GM23248 (cell line): ENCODE measurements around the gene GPR22.

Experiments
- EZH2 ChIP-seq: fragments of 200-600 bp; sonication (generic); IDR thresholded peaks from 2 replicates; pipeline ENCODE4 v1.6.1; 2018; ENCODE audit warnings: antibody characterized with exemption, mild to moderate bottlenecking; ENCODE audit not compliant: insufficient read depth, poor library complexity, severe bottlenecking
- EZH2phosphoT487 ChIP-seq: fragments of 200-600 bp; sonication (generic); IDR thresholded peaks from 2 replicates; pipeline ENCODE4 v1.6.1; 2018; ENCODE audit warnings: antibody characterized with exemption, moderate library complexity, mild to moderate bottlenecking, low read depth; ENCODE audit not compliant: insufficient read depth

DNA sequence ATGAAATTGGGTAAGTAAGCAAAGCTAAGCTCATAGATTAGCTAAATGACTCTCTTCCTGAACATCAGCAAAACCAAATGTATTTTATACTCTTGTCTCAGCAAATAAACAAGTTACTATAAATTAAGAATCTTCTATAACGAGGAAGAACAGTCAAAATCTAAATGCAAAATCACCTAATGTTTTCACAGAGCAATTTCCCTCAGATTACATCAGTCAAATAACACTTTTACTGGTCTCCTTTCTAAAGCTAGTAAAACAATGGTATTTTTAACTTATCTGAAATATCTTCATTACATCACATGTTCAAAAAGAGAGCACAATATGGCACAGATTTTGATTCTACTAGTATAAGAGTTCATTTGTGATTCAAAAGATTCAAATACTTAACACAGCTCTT is 16.5 kb upstream of the GPR22 start:
- no peak for TF ChIP-seq EZH2
- TF ChIP-seq EZH2phosphoT487: no peak
